Activated gamma-delta T cell treated with Interleukin-2 at 50 U/mL for 16 hours (primary cell): ENCODE results near the gene HSBP1.

Source experiments
- DNase-seq: peaks from one replicate; pipeline ENCODE4 v3.0.0-alpha.2; 2020

The HSBP1 gene

GRCh38 chr16:83840060-83840617 is 32.4 kb downstream of the HSBP1 start:
- DNase-seq = no peak

GRCh38 chr16:83842291-83842690 is 34.5 kb downstream of the HSBP1 start:
- DNase-seq = no peak

GRCh38 chr16:83842756-83843507 is 35.2 kb downstream of the HSBP1 start:
- no peak for DNase-seq

DNA sequence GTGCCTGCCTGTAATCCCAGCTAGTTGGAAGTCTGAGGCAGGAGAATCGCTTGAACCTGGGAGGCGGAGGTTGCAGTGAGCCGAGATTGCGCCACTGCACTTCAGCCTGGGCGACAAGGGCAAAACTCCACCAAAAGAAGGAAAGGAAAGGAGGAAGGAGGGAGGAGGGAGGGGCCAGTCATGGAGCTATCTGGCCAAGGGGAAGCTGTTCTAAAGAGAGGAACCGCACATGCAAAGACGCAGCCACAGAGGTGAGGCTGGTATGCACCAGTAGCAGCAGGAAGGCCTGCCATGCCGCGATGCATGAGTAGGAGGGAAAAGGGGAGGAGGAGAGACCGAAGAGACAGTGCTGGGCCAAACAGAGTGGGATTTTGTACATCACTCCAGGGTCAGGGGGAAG is 35.9 kb downstream of the HSBP1 start:
- no peak for DNase-seq

GRCh38 chr16:83845263-83845662 is 37.5 kb downstream of the HSBP1 start:
- DNase-seq = no peak

GRCh38 chr16:83847371-83848225 is 39.8 kb downstream of the HSBP1 start:
- no peak for DNase-seq

DNA sequence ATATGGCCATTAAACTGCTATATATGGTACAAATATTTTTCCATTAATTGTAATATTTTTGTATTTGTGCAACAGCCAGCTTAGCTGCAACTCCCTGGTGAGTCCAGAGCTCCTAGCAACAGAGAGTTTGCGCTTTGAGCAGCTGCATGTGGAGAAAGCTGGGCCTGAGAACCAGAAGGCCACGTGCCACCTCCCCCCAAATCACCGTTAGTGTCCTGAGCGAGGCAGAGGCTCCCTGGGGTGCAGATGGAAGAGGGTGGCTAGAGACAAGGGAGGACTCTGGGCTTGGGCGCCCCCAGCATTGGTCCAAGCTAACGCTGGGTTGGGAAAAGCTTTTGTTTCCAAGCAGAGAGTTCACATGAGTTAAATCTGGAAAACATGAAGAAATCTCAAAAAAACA is 41.6 kb downstream of the HSBP1 start:
- no peak for DNase-seq

- DNase-seq = no peak
Measured at GRCh38 chr16:83850947-83851346, 43.2 kb downstream of the HSBP1 start.

DNA sequence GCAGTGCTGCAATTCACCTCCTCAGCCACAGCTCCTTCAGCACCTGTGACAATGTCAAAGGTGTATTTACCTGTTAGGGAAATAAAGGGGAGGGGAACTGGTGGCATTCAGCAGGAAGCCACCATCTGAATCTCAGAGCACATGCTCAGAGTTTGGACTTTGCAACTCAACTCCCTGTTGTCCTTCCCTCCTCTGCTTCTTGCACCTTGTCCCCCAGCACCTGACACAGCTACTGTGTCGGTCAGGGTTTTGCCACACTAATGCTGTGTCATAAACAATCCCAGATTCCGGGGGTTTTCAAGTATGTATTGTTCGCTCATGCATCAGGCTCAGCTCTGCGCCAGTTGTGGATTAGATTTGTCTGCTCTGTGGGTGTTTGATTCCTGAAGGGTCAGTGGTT is 43.7 kb downstream of the HSBP1 start:
- DNase-seq = no peak

DNA sequence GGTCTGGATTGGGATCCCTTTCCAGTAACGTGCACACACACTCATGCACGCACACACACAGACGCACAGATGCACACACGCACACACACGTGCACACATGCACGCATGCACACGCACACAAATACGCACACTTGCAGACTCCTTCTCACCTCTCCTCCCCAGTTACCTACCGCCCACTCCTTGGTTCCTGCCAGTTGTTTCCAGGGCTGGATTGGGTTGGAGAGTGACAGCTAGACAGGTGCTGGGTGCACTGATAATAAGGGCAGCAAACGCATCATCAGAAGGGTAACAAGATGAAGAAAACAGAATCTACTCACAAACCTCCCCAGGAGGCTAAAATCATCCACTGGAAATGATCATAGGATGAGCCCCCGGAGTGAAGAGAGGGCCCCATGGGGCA is 45.0 kb downstream of the HSBP1 start:
- DNase-seq = no peak

- no peak for DNase-seq
Measured at GRCh38 chr16:83853834-83854233, 46.1 kb downstream of the HSBP1 start.

GRCh38 chr16:83854420-83854819 is 46.6 kb downstream of the HSBP1 start:
- DNase-seq = no peak

GRCh38 chr16:83856792-83857191 is 49.0 kb downstream of the HSBP1 start:
- no peak for DNase-seq

DNA sequence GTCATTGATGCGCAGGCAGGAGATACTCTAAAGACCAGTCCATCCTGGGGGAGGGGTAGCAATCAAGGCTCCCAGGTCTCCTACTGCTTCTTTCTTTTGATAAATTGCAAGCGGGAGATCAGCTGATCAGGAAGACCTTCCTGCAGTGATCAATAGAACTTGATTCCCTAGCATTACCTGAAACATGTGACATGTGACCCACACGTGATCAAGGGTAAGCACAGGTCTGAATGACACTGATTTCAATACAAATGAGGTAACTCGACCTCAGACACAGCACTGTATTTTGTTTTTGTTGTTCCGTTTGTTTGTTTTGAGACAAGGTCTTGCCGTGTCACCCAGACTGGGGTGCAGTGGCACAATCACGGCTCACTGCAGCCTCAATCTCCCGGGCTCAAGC is 51.5 kb downstream of the HSBP1 start:
- no peak for DNase-seq

- no peak for DNase-seq
Measured at GRCh38 chr16:83862661-83863060, 54.9 kb downstream of the HSBP1 start.

DNA sequence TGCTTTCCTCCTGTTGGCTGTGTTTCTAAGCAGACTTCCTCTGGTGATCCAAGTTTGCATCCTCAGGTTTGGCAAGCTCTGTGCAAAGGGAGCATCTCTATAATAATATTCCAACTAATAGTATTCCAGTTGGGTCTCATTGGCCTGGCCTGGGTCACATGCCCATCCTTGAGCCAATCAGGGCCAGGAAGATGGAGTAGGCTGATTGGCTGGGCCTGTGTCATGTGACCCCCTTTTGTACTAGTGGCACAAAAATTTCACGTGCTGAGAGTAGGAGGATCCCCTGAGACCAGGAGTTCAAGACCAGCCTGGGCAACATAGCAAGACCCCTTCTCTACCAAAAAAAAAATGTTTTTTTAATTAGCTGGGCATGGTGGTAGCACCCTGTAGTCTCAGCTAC is 55.9 kb downstream of the HSBP1 start:
- no peak for DNase-seq
